GM12878 (cell line): ENCODE results near the gene MAPK8IP1.

Experiments
- LARP7 ChIP-seq: fragments of 450-650 bp; IDR thresholded peaks from 2 replicates; pipeline ENCODE4 v1.6.1; 2017; ENCODE audit warnings: mild to moderate bottlenecking
- MYC ChIP-seq: IDR thresholded peaks from 2 replicates; pipeline ENCODE4 v1.6.1; 2011; ENCODE audit warnings: mild to moderate bottlenecking, low read length, moderate library complexity, inconsistent platforms; ENCODE audit not compliant: insufficient read depth, insufficient replicate concordance, insufficient read length, severe bottlenecking
- RBBP5 ChIP-seq: fragments of 200-600 bp; sonication (generic); conservative IDR thresholded peaks from 2 replicates; pipeline ENCODE4 v1.6.1; 2016
- TF ChIP-seq, protein P1 (sequence below), 3 experiments: IDR thresholded peaks in 2 of 3; conservative IDR thresholded peaks in 1 of 3; 2 replicates each; pipeline ENCODE4 v1.5.1; 2011; ENCODE audit warnings: low read depth in 3 of 3, low read length in 3 of 3, mild to moderate bottlenecking in 3 of 3, control low read depth in 2 of 3, moderate library complexity in 2 of 3, inconsistent platforms in 1 of 3, mixed read lengths in 1 of 3; ENCODE audit not compliant: control insufficient read depth in 2 of 3, insufficient read depth in 1 of 3; ENCODE audit errors: extremely low read depth in 1 of 3

- TF ChIP-seq LARP7: no peak
- TF ChIP-seq MYC: no peak
- no peak for TF ChIP-seq RBBP5
- TF ChIP-seq, protein P1, sequence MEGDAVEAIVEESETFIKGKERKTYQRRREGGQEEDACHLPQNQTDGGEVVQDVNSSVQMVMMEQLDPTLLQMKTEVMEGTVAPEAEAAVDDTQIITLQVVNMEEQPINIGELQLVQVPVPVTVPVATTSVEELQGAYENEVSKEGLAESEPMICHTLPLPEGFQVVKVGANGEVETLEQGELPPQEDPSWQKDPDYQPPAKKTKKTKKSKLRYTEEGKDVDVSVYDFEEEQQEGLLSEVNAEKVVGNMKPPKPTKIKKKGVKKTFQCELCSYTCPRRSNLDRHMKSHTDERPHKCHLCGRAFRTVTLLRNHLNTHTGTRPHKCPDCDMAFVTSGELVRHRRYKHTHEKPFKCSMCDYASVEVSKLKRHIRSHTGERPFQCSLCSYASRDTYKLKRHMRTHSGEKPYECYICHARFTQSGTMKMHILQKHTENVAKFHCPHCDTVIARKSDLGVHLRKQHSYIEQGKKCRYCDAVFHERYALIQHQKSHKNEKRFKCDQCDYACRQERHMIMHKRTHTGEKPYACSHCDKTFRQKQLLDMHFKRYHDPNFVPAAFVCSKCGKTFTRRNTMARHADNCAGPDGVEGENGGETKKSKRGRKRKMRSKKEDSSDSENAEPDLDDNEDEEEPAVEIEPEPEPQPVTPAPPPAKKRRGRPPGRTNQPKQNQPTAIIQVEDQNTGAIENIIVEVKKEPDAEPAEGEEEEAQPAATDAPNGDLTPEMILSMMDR (IDR thresholded peaks at IDR 0.05 in 2 of 3, conservative IDR thresholded peaks at IDR 0.05 in 1 of 3; ENCODE audit: control insufficient read depth in 2 of 3, extremely low read depth in 1 of 3, insufficient read depth in 1 of 3, low read depth in 3 of 3, low read length in 3 of 3): no peak
Measured at GRCh38 chr11:45848654-45849081, 36.8 kb upstream of the MAPK8IP1 start.
